HEK293T (cell line): ENCODE measurements around the gene CDT1.
A peak's percentile ranks its signal among the peaks of the same experiment; 100 is the strongest.

Experiments
- CTCF ChIA-PET: fragments of 350-600 bp; formaldehyde crosslinking; extraction: SDS; loops from one replicate; lab custom pipeline; 2021; ENCODE audit warnings: antibody characterized with exemption, inconsistent platforms; lab: Yijun Ruan, JAX
- POLR2A ChIA-PET: fragments of 350-600 bp; formaldehyde crosslinking; extraction: SDS; loops from one replicate; lab custom pipeline; 2020; ENCODE audit warnings: antibody characterized with exemption, inconsistent platforms; lab: Yijun Ruan, JAX
- DNase-seq: peaks from one replicate; pipeline ENCODE4 v3.0.0; 2012; ENCODE audit warnings: mixed read lengths; ENCODE audit errors: extremely low spot score
- ARNT ChIP-seq: fragments of 450-650 bp; IDR thresholded peaks from 2 replicates; pipeline ENCODE4 v1.6.1; 2017; ENCODE audit warnings: mild to moderate bottlenecking
- BHLHE40 ChIP-seq: fragments of 450-650 bp; IDR thresholded peaks from 2 replicates; pipeline ENCODE4 v1.6.1; 2016; ENCODE audit warnings: mild to moderate bottlenecking, moderate library complexity, borderline replicate concordance
- CTBP1 ChIP-seq: fragments of 450-650 bp; IDR thresholded peaks from 2 replicates; pipeline ENCODE4 v1.6.1; 2016; ENCODE audit warnings: borderline replicate concordance
- ELF4 ChIP-seq: fragments of 450-650 bp; IDR thresholded peaks from 2 replicates; pipeline ENCODE4 v1.6.1; 2017; ENCODE audit warnings: antibody characterized with exemption
- FOXA1 ChIP-seq: fragments of 450-650 bp; IDR thresholded peaks from 2 replicates; pipeline ENCODE4 v1.6.1; 2016; ENCODE audit warnings: mild to moderate bottlenecking
- FOXK2 ChIP-seq: fragments of 450-650 bp; IDR thresholded peaks from 2 replicates; pipeline ENCODE4 v1.6.1; 2016; ENCODE audit warnings: mild to moderate bottlenecking
- FOXM1 ChIP-seq: fragments of 450-650 bp; IDR thresholded peaks from 2 replicates; pipeline ENCODE4 v1.6.1; 2017; ENCODE audit warnings: mild to moderate bottlenecking, borderline replicate concordance
- HDGF ChIP-seq: fragments of 450-650 bp; IDR thresholded peaks from 2 replicates; pipeline ENCODE4 v1.6.1; 2017; ENCODE audit warnings: antibody characterized with exemption, borderline replicate concordance
- L3MBTL2 ChIP-seq: fragments of 450-650 bp; conservative IDR thresholded peaks from 2 replicates; pipeline ENCODE4 v1.6.1; 2016; ENCODE audit warnings: mild to moderate bottlenecking
- LEF1 ChIP-seq: fragments of 450-650 bp; IDR thresholded peaks from 2 replicates; pipeline ENCODE4 v1.6.1; 2017; ENCODE audit warnings: mild to moderate bottlenecking, borderline replicate concordance
- NFRKB ChIP-seq: fragments of 450-650 bp; IDR thresholded peaks from 2 replicates; pipeline ENCODE4 v1.6.1; 2016; ENCODE audit warnings: mild to moderate bottlenecking, moderate library complexity
- SP1 ChIP-seq: fragments of 450-650 bp; IDR thresholded peaks from 2 replicates; pipeline ENCODE4 v1.6.1; 2017
- SUZ12 ChIP-seq: fragments of 450-650 bp; IDR thresholded peaks from 2 replicates; pipeline ENCODE4 v1.6.1; 2016; ENCODE audit warnings: mild to moderate bottlenecking
- TARDBP ChIP-seq: fragments of 450-650 bp; IDR thresholded peaks from 2 replicates; pipeline ENCODE4 v1.6.1; 2016
- ZNF384 ChIP-seq: fragments of 450-650 bp; IDR thresholded peaks from 2 replicates; pipeline ENCODE4 v1.6.1; 2016
- TF ChIP-seq, protein P1 (sequence below): fragments of 450-650 bp; IDR thresholded peaks from 2 replicates; pipeline ENCODE4 v1.6.1; 2016

CDT1 gene

GRCh38 chr16:88810912-88811768 lies 7.6 kb downstream of the CDT1 start:
- ChIA-PET CTCF (interaction anchor here (1.9 kb wide), 1 partner anchor 74 kb away, joined by 6 read pairs; no protein-coding TSS in a partner anchor), POLR2A (interaction anchor here (0.6 to 4.8 kb wide), 12 partner anchors 11 to 406 kb away, joined by 3 to 64 read pairs (median 5); partner anchors contain the start of genes GALNS, TRAPPC2L and ZNF778)
- TF ChIP-seq, protein P1, sequence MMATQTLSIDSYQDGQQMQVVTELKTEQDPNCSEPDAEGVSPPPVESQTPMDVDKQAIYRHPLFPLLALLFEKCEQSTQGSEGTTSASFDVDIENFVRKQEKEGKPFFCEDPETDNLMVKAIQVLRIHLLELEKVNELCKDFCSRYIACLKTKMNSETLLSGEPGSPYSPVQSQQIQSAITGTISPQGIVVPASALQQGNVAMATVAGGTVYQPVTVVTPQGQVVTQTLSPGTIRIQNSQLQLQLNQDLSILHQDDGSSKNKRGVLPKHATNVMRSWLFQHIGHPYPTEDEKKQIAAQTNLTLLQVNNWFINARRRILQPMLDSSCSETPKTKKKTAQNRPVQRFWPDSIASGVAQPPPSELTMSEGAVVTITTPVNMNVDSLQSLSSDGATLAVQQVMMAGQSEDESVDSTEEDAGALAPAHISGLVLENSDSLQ: no peak
- TF ChIP-seq FOXA1: no peak
- peak; percentile 63; the same call in 1 of the 2 replicates for TF ChIP-seq ELF4
- TF ChIP-seq CTBP1: no peak
- no peak for TF ChIP-seq HDGF
- TF ChIP-seq L3MBTL2: peak; percentile 77
- TF ChIP-seq ARNT: no peak
- no peak for TF ChIP-seq SP1
- TF ChIP-seq BHLHE40: no peak
- TF ChIP-seq ZNF384: no peak
- DNase-seq: no peak

- ChIA-PET CTCF (interaction anchor here (0.6 to 1.8 kb wide), 3 partner anchors 125 to 404 kb away, joined by 3 to 5 read pairs (median 4); no protein-coding TSS in a partner anchor), POLR2A (interaction anchor here (0.6 to 4.8 kb wide), 9 partner anchors 9 to 406 kb away, joined by 3 to 64 read pairs (median 6); partner anchors contain the start of genes CDT1 and ZNF778)
- TF ChIP-seq FOXM1 (no peak), CTBP1 (peak; percentile 39), HDGF (no peak), FOXA1 (no peak), L3MBTL2 (peak; percentile 63; the same call in 1 of the 2 replicates), ARNT (no peak), SUZ12 (no peak), TARDBP (peak; percentile 72; the same call in 1 of the 2 replicates), NFRKB (no peak), SP1 (no peak), FOXK2 (no peak)
- TF ChIP-seq, protein P1: no peak
- peak; percentile 98 for DNase-seq
These were observed 8.4 kb downstream of the CDT1 start, which contains the start of gene APRT for GRCh38 chr16:88811769-88812512. APRT (minus strand) TSS chr16:88811928; CDS start chr16:88811899, 29 bp downstream.

- TF ChIP-seq, protein P1: no peak
- TF ChIP-seq BHLHE40 (no peak), L3MBTL2 (0 out of 2 replicates have a peak, but pooled peaks have one; percentile 23)
- no peak for DNase-seq
- ChIA-PET CTCF (interaction anchor here (0.6 to 1.8 kb wide), 4 partner anchors 124 to 404 kb away, joined by 3 to 5 read pairs (median 4); no protein-coding TSS in a partner anchor), POLR2A (interaction anchor here (0.9 to 4.8 kb wide), 7 partner anchors 9 to 405 kb away, joined by 3 to 64 read pairs (median 9); partner anchors contain the start of genes CDT1 and ZNF778)
These were observed 9.1 kb downstream of the CDT1 start for GRCh38 chr16:88812513-88813268.

- DNase-seq: no peak
- TF ChIP-seq FOXA1: no peak
- TF ChIP-seq CTBP1: no peak
- ChIA-PET CTCF (interaction anchor here (0.5 to 1.8 kb wide), 3 partner anchors 201 to 403 kb away, joined by 3 to 5 read pairs (median 4); no protein-coding TSS in a partner anchor), POLR2A (interaction anchor here (1.0 to 4.8 kb wide), 7 partner anchors 10 to 404 kb away, joined by 3 to 64 read pairs (median 9); partner anchors contain the start of genes CDT1 and ZNF778)
These were observed 9.9 kb downstream of the CDT1 start for GRCh38 chr16:88813269-88814143.

GRCh38 chr16:88814144-88814502 lies 10.5 kb downstream of the CDT1 start:
- DNase-seq: no peak
- ChIA-PET CTCF (interaction anchor here (0.5 to 1.8 kb wide), 2 partner anchors 200 to 402 kb away, joined by 3 to 5 read pairs; no protein-coding TSS in a partner anchor), POLR2A (interaction anchor here (1.2 kb wide), 1 partner anchor 351 kb away, joined by 3 read pairs; no protein-coding TSS in a partner anchor)
- TF ChIP-seq L3MBTL2 (no peak), SUZ12 (no peak), LEF1 (no peak), FOXK2 (no peak)
